ENCODE data around the gene EFEMP2.

- TF ChIP-seq PATZ1 (CRISPR knock-in tag; IDR thresholded peaks at IDR 0.05; ENCODE audit: borderline replicate concordance) (no peak), ESRRG (CRISPR knock-in tag; IDR thresholded peaks at IDR 0.05) (no peak), ZFP30 (CRISPR knock-in tag; IDR thresholded peaks at IDR 0.05) (no peak), ZNF70 (CRISPR knock-in tag; IDR thresholded peaks at IDR 0.05) (no peak), PPARA (CRISPR knock-in tag; IDR thresholded peaks at IDR 0.05; ENCODE audit: borderline replicate concordance) (no peak), ARNTL (CRISPR knock-in tag; IDR thresholded peaks at IDR 0.05; ENCODE audit: borderline replicate concordance, low read depth) (no peak), ZC3H10 (CRISPR knock-in tag; IDR thresholded peaks at IDR 0.05) (no peak), TOX (CRISPR knock-in tag; IDR thresholded peaks at IDR 0.05; ENCODE audit: borderline replicate concordance) (no peak), RARB (CRISPR knock-in tag; IDR thresholded peaks at IDR 0.05) (no peak), TSHZ2 (CRISPR knock-in tag; IDR thresholded peaks at IDR 0.05) (no peak)
Observed at GRCh38 chr11:65821107-65821506, 51.5 kb downstream of the EFEMP2 start.
